ENCODE results near the gene FGD5. TPM values are rescaled to one million over a fixed set of nuclear protein-coding genes. Genes with fewer than 3 reads are reported as not detected.

The FGD5 gene
- polyA plus RNA-seq, 3 donors from 2014 or later: not detected

DNA sequence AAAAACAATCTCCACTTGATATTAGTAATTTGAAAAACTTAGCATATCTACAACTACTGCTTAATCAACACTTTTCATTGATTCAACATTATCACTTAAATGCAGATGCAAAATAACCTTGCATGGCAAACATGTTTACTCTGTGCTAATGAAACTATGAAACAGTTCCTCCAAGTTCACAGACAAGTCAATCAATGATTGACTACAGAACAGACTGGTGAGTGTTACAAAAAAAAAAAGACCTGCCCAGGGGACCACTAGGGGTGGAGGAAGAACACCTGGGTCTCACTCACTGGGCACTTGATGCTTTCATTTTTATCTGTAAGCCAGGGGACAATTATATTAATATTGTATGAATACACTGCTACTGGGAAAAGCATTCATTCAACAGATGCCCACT is 124.3 kb downstream of the FGD5 start:
- H3K9me3 Mint-ChIP-seq: no peaks in the 10 kb centered on the region
- H3K4me1 Mint-ChIP-seq: peaks cover 24 to 45% of the 10 kb centered on the region in 2 donors
- peaks cover 2 to 9% (median 7%) of the 10 kb centered on the region in 3 donors for H3K27me3 Mint-ChIP-seq (ENCODE audit: low read depth in 3 of 3)
- peaks cover 4 to 10% (median 4%) of the 10 kb centered on the region in 3 donors for H3K36me3 Mint-ChIP-seq
- H3K27ac Mint-ChIP-seq: peak overlapping the region in 2 of 6 donors; percentile 5 to 30
- no peak for DNase-seq
- H3K4me3 Mint-ChIP-seq: no peak overlapping the region

DNA sequence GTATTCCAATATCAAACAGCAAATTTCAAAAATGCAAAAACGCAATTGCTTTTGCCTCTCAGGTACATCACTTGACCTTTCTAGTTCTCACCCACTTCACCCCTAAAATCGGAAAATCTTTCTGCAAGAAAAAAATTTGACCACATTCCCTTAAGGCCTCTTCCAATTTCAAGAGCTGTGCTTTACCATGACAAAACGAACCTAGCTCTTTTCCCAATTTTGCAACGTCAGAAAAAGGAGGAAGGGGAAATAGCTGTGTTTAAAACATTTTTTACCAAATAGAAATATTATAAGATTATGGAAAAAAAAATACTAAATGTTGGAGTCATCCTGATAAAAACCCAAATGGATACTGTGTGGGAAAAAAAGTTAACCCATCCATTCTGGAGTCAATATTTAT is 127.5 kb downstream of the FGD5 start:
- peaks cover 4 to 10% (median 4%) of the 10 kb centered on the region in 3 donors for H3K36me3 Mint-ChIP-seq
- peak overlapping the region; percentile 88 to 97 (median 91) for H3K4me3 Mint-ChIP-seq
- no peak for DNase-seq
- H3K4me1 Mint-ChIP-seq: peaks cover 39 to 66% of the 10 kb centered on the region in 2 donors
- H3K27me3 Mint-ChIP-seq (ENCODE audit: low read depth in 3 of 3): peaks cover 5 to 12% (median 10%) of the 10 kb centered on the region in 3 donors
- H3K27ac Mint-ChIP-seq: peak overlapping the region; percentile 94 to 98 (median 96)
- no peaks in the 10 kb centered on the region for H3K9me3 Mint-ChIP-seq

GRCh38 chr3:14946739-14947099 is 128.0 kb downstream of the FGD5 start:
- Mint-ChIP-seq H3K9me3 (no peaks in the 10 kb centered on the region), H3K27ac (peak overlapping the region; percentile 94 to 98 (median 96)), H3K4me1 (peaks cover 39 to 61% of the 10 kb centered on the region in 2 donors), H3K4me3 (peak overlapping the region; percentile 88 to 97 (median 91)), H3K27me3 (ENCODE audit: low read depth in 3 of 3) (peaks cover 5 to 12% (median 10%) of the 10 kb centered on the region in 3 donors), H3K36me3 (peaks cover 4 to 10% (median 4%) of the 10 kb centered on the region in 3 donors)
- no peak for DNase-seq

DNA sequence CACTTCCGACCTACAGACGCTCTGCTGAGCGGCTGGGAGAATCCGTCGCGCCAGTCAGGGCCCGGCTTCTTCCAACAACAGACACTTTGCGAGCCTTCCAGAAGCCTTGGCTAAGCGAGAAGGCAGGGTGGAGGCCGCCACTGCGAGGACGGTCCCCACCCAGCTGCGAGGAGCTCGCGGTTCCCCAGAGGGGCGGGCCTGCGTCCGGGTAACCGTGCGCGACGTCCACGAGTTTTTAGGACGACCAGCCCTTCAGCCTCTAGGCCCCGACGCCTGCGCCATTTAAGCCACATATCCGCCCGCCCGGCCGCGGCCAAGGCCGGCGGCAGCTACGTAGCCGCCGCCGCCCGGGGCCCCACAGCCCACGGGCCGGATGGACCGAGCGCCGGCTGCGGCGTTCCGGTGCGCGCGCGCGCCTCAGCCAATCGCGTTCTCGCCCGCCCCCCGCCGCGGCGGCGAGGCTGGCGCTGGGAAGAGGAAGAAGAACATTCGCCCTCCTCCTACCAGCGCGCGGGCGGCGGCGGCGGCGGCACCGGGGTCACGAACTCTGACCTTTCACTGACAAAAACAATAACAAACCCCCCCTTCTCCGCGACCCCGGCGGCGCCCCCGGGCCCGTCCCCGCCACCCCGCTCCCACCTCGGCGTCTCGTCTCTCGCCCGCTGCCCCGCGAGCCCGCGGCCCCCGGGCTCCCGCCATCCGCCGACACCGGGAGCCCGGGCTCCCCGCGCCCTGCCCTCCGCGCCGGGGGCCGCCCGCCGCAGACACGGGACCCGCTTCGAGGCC is 128.5 kb downstream of the FGD5 start, which contains the start of gene NR2C2:
TSS of gene NR2C2 (plus strand) at position 484 of the 786 bp plus-strand sequence. CDS start 56,332 bp downstream, outside the sequence.
- Mint-ChIP-seq H3K4me1 (peaks cover 39 to 62% of the 10 kb centered on the region in 2 donors), H3K27ac (peak within 1 kb of the TSS; percentile 96 to 100 (median 100)), H3K9me3 (no peaks in the 10 kb centered on the region), H3K27me3 (ENCODE audit: low read depth in 3 of 3) (peaks cover 5 to 12% (median 10%) of the 10 kb centered on the region in 3 donors), H3K4me3 (peak within 1 kb of the TSS; percentile 97 to 100 (median 100)), H3K36me3 (peaks cover 4 to 10% (median 4%) of the 10 kb centered on the region in 3 donors)
- peak; percentile 88 to 91 (median 90) for DNase-seq

DNA sequence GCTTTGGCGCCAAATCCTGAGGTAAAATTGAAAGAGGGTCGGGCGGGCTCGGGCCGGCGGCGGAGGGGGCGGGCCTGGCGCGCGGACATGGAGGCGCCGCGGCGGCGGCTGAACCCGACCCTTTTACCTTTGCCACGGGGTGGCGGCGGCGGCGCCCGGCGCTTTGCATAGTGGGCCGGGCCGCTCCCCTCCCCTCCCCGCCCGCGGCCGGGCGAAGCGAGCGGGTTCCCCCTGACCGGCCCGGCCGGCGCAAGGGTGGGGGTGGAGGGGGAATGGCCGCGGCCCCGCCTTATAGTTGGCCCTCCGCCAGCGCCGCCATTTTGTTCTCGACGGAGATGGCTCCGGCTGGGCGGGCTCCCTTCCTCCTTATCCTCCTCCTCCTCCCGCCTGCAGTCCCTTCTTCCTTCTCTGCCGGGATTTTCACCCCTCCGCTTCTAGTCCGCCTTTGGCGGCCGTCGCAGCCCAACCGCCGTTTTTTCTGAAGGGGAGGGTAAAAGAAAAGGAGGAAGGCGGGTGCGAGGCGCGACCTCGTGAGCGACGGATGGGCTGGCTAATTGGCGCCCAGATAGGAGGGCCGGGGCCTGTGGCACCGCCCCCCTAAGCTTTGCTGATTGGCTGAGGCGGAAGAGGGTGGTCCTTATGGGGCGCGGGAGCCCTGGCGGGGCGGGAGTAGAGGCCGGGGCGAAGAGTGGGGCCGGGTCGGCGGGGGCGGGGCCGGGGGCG is 129.3 kb downstream of the FGD5 start:
- peaks cover 5 to 14% (median 12%) of the 10 kb centered on the region in 3 donors for H3K27me3 Mint-ChIP-seq (ENCODE audit: low read depth in 3 of 3)
- H3K27ac Mint-ChIP-seq: peak overlapping the region; percentile 96 to 100 (median 100)
- H3K4me1 Mint-ChIP-seq: peaks cover 38 to 65% of the 10 kb centered on the region in 2 donors
- peak; percentile 96 to 98 (median 97) for DNase-seq
- peak overlapping the region; percentile 97 to 100 (median 100) for H3K4me3 Mint-ChIP-seq
- peaks cover 4 to 10% (median 4%) of the 10 kb centered on the region in 3 donors for H3K36me3 Mint-ChIP-seq
- no peaks in the 10 kb centered on the region for H3K9me3 Mint-ChIP-seq

- peak overlapping the region; percentile 97 to 100 (median 100) for H3K4me3 Mint-ChIP-seq
- H3K4me1 Mint-ChIP-seq: peaks cover 36 to 59% of the 10 kb centered on the region in 2 donors
- H3K27me3 Mint-ChIP-seq (ENCODE audit: low read depth in 3 of 3): peaks cover 5 to 14% (median 12%) of the 10 kb centered on the region in 3 donors
- no peaks in the 10 kb centered on the region for H3K9me3 Mint-ChIP-seq
- peak overlapping the region; percentile 81 to 100 (median 98) for H3K27ac Mint-ChIP-seq
- no peak for DNase-seq
- peaks cover 4 to 10% (median 4%) of the 10 kb centered on the region in 3 donors for H3K36me3 Mint-ChIP-seq
These were observed 129.9 kb downstream of the FGD5 start for GRCh38 chr3:14948609-14949038.

- Mint-ChIP-seq H3K27me3 (ENCODE audit: low read depth in 3 of 3) (peaks cover 5 to 14% (median 12%) of the 10 kb centered on the region in 3 donors), H3K4me1 (peaks cover 33 to 59% of the 10 kb centered on the region in 2 donors), H3K36me3 (peaks cover 4 to 6% (median 4%) of the 10 kb centered on the region in 3 donors), H3K4me3 (peak overlapping the region; percentile 97 to 100 (median 100)), H3K9me3 (no peaks in the 10 kb centered on the region), H3K27ac (peak overlapping the region; percentile 81 to 100 (median 98))
- no peak for DNase-seq
These were observed 130.4 kb downstream of the FGD5 start for GRCh38 chr3:14949126-14949525.

GRCh38 chr3:14950274-14950673 is 131.5 kb downstream of the FGD5 start:
- Mint-ChIP-seq H3K36me3 (peaks cover 4 to 5% (median 4%) of the 10 kb centered on the region in 3 donors), H3K4me1 (peaks cover 32 to 66% of the 10 kb centered on the region in 2 donors), H3K27me3 (ENCODE audit: low read depth in 3 of 3) (peaks cover 5 to 15% (median 9%) of the 10 kb centered on the region in 3 donors), H3K9me3 (no peaks in the 10 kb centered on the region), H3K4me3 (peak overlapping the region in 3 of 5 donors; percentile 6 to 44 (median 12)), H3K27ac (peak overlapping the region in 4 of 6 donors; percentile 46 to 66 (median 60))
- no peak for DNase-seq

- H3K4me1 Mint-ChIP-seq: peaks cover 35 to 84% of the 10 kb centered on the region in 2 donors
- H3K36me3 Mint-ChIP-seq: peaks cover 0 to 3% (median 0%) of the 10 kb centered on the region in 3 donors
- no peaks in the 10 kb centered on the region for H3K9me3 Mint-ChIP-seq
- H3K27ac Mint-ChIP-seq: peak overlapping the region in 4 of 6 donors; percentile 28 to 98 (median 54)
- H3K4me3 Mint-ChIP-seq: no peak overlapping the region
- no peak for DNase-seq
- peaks cover 0 to 5% (median 0%) of the 10 kb centered on the region in 3 donors for H3K27me3 Mint-ChIP-seq (ENCODE audit: low read depth in 3 of 3)
These were observed 138.4 kb downstream of the FGD5 start for GRCh38 chr3:14957153-14957552.

GRCh38 chr3:14957925-14958324 is 139.2 kb downstream of the FGD5 start:
- H3K27me3 Mint-ChIP-seq (ENCODE audit: low read depth in 3 of 3): peaks cover 0 to 1% (median 0%) of the 10 kb centered on the region in 3 donors
- peak overlapping the region; percentile 68 to 98 (median 86) for H3K27ac Mint-ChIP-seq
- H3K9me3 Mint-ChIP-seq: no peaks in the 10 kb centered on the region
- H3K4me1 Mint-ChIP-seq: peaks cover 35 to 82% of the 10 kb centered on the region in 2 donors
- peaks cover 0 to 7% (median 0%) of the 10 kb centered on the region in 3 donors for H3K36me3 Mint-ChIP-seq
- peak overlapping the region in 1 of 5 donors; percentile 25 for H3K4me3 Mint-ChIP-seq
- DNase-seq: no peak

GRCh38 chr3:14959359-14959943 is 140.7 kb downstream of the FGD5 start:
- peak; percentile 38 to 53 (median 38) for DNase-seq
- H3K4me3 Mint-ChIP-seq: peak overlapping the region; percentile 83 to 95 (median 87)
- H3K9me3 Mint-ChIP-seq: no peaks in the 10 kb centered on the region
- peaks cover 0 to 7% (median 0%) of the 10 kb centered on the region in 3 donors for H3K36me3 Mint-ChIP-seq
- peaks cover 34 to 76% of the 10 kb centered on the region in 2 donors for H3K4me1 Mint-ChIP-seq
- H3K27ac Mint-ChIP-seq: peak overlapping the region; percentile 92 to 98 (median 95)
- peaks cover 0 to under 1% (median 0%) of the 10 kb centered on the region in 3 donors for H3K27me3 Mint-ChIP-seq (ENCODE audit: low read depth in 3 of 3)

DNA sequence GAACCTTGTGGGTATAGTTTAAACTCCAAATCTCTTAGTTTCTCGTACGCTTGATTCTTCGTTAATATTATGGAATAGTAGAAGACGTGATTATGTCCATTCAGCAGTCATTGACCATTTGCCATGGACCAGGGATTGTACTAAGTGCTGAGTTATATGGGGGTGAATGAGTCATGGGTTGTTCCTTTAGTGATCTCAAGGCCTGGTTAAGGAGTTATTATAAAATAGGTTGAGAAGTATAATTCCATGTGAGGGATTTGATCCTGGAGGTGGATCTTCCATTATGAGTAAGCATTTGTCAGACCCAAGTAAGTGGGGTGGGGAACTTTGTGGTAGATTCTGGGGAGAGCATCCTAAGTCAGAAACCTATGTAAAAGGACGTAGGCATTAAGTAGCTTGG is 144.0 kb downstream of the FGD5 start:
- peaks cover 26 to 64% of the 10 kb centered on the region in 2 donors for H3K4me1 Mint-ChIP-seq
- H3K27me3 Mint-ChIP-seq (ENCODE audit: low read depth in 3 of 3): no peaks in the 10 kb centered on the region
- peak overlapping the region in 2 of 6 donors; percentile 2 to 15 for H3K27ac Mint-ChIP-seq
- H3K36me3 Mint-ChIP-seq: peaks cover 4 to 12% (median 7%) of the 10 kb centered on the region in 3 donors
- H3K9me3 Mint-ChIP-seq: no peaks in the 10 kb centered on the region
- DNase-seq: no peak
- H3K4me3 Mint-ChIP-seq: no peak overlapping the region

- H3K4me3 Mint-ChIP-seq: no peak overlapping the region
- peaks cover 0 to 20% of the 10 kb centered on the region in 2 donors for H3K4me1 Mint-ChIP-seq
- DNase-seq: no peak
- H3K36me3 Mint-ChIP-seq: peaks cover 8 to 16% (median 10%) of the 10 kb centered on the region in 3 donors
- no peak overlapping the region for H3K27ac Mint-ChIP-seq
- no peaks in the 10 kb centered on the region for H3K9me3 Mint-ChIP-seq
- no peaks in the 10 kb centered on the region for H3K27me3 Mint-ChIP-seq (ENCODE audit: low read depth in 3 of 3)
These were observed 148.5 kb downstream of the FGD5 start for GRCh38 chr3:14967285-14967684.

Measured in immature natural killer cell (primary cell).